HPDE6-E6E7 (cell line): Measurements from ENCODE around the gene GNAT2.

Experiments used
- DNase-seq: peaks from one replicate; pipeline ENCODE4 v3.0.0; 2011; ENCODE audit warnings: missing footprints; ENCODE audit errors: extremely low spot score

The GNAT2 gene

GRCh38 chr1:109557520-109557919, 61.9 kb downstream of the GNAT2 start:
- no peak for DNase-seq

DNA sequence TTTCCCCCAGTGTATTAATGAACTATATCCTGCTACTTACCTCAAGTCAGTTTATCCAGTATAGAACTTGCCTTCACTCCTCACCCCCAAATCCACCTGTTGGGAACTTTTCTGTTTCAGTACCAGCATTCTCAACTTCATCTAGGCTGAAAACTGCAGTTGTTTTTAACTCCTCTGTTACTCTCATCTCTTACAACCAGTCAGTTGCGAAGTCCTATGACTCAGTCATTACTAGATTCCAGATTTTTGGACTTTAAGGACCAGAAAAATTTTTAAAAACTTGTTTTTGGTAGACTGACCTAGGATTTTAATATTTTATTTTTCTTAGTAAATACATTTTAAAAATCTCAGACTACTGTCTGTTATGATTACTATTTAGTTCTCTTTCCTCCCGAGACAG, 62.9 kb downstream of the GNAT2 start:
- DNase-seq, result no peak
